ENCODE data around the gene KSR1. TPM values are rescaled to one million over a fixed set of nuclear protein-coding genes. Genes with fewer than 3 reads are reported as not detected.
"Not testable (repeated sequence)": the region's sequence is repeated elsewhere in the genome, so short reads cannot be mapped to it uniquely, and the experiment has no call there.

KSR1 gene
- total and polyA plus RNA-seq, 2 experiments from 2014 or later, result 7.8 to 53.2 TPM

GRCh38 chr17:27651411-27652345, 195.4 kb downstream of the KSR1 start:
- H3K4me1 Mint-ChIP-seq, result peaks cover 19% of the 10 kb centered on the region
- no peaks in the 10 kb centered on the region for H3K4me1 ChIP-seq (ENCODE audit: insufficient read depth)
- no peak overlapping the region for H3K4me2 ChIP-seq
- H3K4me3 ChIP-seq, result no peak overlapping the region
- peaks cover 8% of the 10 kb centered on the region for H3K27me3 Mint-ChIP-seq (ENCODE audit: insufficient read depth, low read depth, poor library complexity)
- H3F3A ChIP-seq (replicated peaks; ENCODE audit: low read depth), result no peaks in the 10 kb centered on the region
- no peaks in the 10 kb centered on the region; the same call in 1 of the 3 replicates for H3K9me3 Mint-ChIP-seq
- peak; percentile 26 for ATAC-seq
- TF ChIP-seq, protein P1, sequence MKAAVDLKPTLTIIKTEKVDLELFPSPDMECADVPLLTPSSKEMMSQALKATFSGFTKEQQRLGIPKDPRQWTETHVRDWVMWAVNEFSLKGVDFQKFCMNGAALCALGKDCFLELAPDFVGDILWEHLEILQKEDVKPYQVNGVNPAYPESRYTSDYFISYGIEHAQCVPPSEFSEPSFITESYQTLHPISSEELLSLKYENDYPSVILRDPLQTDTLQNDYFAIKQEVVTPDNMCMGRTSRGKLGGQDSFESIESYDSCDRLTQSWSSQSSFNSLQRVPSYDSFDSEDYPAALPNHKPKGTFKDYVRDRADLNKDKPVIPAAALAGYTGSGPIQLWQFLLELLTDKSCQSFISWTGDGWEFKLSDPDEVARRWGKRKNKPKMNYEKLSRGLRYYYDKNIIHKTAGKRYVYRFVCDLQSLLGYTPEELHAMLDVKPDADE (IDR thresholded peaks at IDR 0.05), result no peak
- TF ChIP-seq JUNB (IDR thresholded peaks at IDR 0.05; ENCODE audit: unreplicated experiment) (no peak), CTCF (conservative IDR thresholded peaks at IDR 0.05; ENCODE audit: low read depth in 2 of 2) (peak; percentile 74 to 83), STAT1 (IDR thresholded peaks at IDR 0.05; ENCODE audit: unreplicated experiment) (no peak), EZH2phosphoT487 (IDR thresholded peaks at IDR 0.05; ENCODE audit: unreplicated experiment) (no peak), CREB1 (CRISPR knock-in tag; IDR thresholded peaks at IDR 0.05; ENCODE audit: low read depth) (no peak)
- no peaks in the 10 kb centered on the region for H4K20me1 ChIP-seq (replicated peaks; ENCODE audit: insufficient read depth)
- H3K27me3 ChIP-seq (ENCODE audit: insufficient read depth), result no peaks in the 10 kb centered on the region
- no peaks in the 10 kb centered on the region for H3K36me3 ChIP-seq (ENCODE audit: insufficient read depth)
- no peaks in the 10 kb centered on the region for H3K79me2 ChIP-seq (replicated peaks; ENCODE audit: insufficient read depth)
- no peak overlapping the region for H2AFZ ChIP-seq
- no peak overlapping the region for H3K4me3 Mint-ChIP-seq
- H3K9me2 ChIP-seq (ENCODE audit: insufficient read depth), result no peaks in the 10 kb centered on the region
- peak; percentile 63 for DNase-seq (ENCODE audit: low spot score)
- H3K27ac ChIP-seq (ENCODE audit: low read depth), result no peak overlapping the region
- H3K36me3 Mint-ChIP-seq (ENCODE audit: low read depth), result no peaks in the 10 kb centered on the region; the same call in 2 of the 3 replicates
- H3K27ac Mint-ChIP-seq, result no peak overlapping the region

DNA sequence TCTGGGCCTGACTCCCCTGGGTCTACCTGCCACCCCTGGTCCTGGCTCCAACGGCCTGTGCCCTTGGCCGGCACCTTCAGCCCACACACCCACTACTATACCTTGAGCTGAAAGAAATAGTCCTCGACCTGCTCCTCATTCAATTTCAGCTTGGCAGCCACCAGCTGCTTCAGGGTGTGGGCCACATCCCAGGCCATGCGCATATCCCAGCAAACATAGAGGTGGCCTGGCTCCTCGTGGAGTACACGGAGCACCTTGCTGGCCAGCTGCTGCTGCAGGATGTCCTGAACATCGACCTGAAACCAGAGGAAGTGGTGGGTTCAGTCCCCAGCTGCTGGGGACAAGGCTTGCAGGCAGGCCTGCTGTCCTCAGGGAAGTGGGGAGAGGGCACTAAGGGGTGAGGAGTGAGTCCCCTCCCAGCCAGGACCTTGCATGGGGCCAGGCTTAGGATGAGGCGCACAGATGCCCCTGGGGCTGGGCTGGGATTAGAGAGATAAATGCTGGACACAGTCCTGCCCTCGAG, 197.3 kb downstream of the KSR1 start:
- H3K36me3 Mint-ChIP-seq (ENCODE audit: low read depth); H3K9me3 Mint-ChIP-seq; H3K4me2 ChIP-seq; H3K27me3 ChIP-seq (ENCODE audit: insufficient read depth); H3K27ac Mint-ChIP-seq; H3K27ac ChIP-seq (ENCODE audit: low read depth); H3K4me3 ChIP-seq; H3K9me2 ChIP-seq (ENCODE audit: insufficient read depth); ATAC-seq; H4K20me1 ChIP-seq (replicated peaks; ENCODE audit: insufficient read depth); H3K27me3 Mint-ChIP-seq (ENCODE audit: insufficient read depth, low read depth, poor library complexity); H3F3A ChIP-seq (replicated peaks; ENCODE audit: low read depth); H3K36me3 ChIP-seq (ENCODE audit: insufficient read depth); H2AFZ ChIP-seq; H3K4me3 Mint-ChIP-seq; H3K79me2 ChIP-seq (replicated peaks; ENCODE audit: insufficient read depth); H3K4me1 ChIP-seq (ENCODE audit: insufficient read depth); DNase-seq (ENCODE audit: low spot score): not testable (repeated sequence)
- H3K4me1 Mint-ChIP-seq, result peaks cover 19% of the 10 kb centered on the region
